Stomach (tissue), 9 donors: Measurements from ENCODE around the gene B3GNT7. TPM values are rescaled to one million over a fixed set of nuclear protein-coding genes. Genes with fewer than 3 reads are reported as not detected.
A peak's percentile ranks its signal among the peaks of the same experiment; 100 is the strongest.
"Not testable (repeated sequence)": the region's sequence is repeated elsewhere in the genome, so short reads cannot be mapped to it uniquely, and the experiment has no call there.

Experiments used
- DNase-seq, 2 donors: peaks; one replicate each; pipeline versions ENCODE4 v3.0.0 to v3.0.0-alpha.2; 2013 to 2019
- H3K27ac ChIP-seq, 5 donors: fragments of 200-600 bp in 4 of 5; sonication (generic) in 4 of 5; one replicate each; pipeline ENCODE4 v1.5.1; 2013 to 2019; ENCODE audit warnings: mild to moderate bottlenecking in 1 of 5, moderate library complexity in 1 of 5
- H3K27me3 ChIP-seq, 3 donors: fragments of 200-600 bp; sonication (generic); one replicate each; pipeline ENCODE4 v1.5.1; 2017 to 2019; ENCODE audit warnings: mixed run types in 1 of 3
- H3K36me3 ChIP-seq, 4 donors: fragments of 200-600 bp; sonication (generic); 1 replicate in 3 of 4; 2 replicates in 1 of 4; pipeline ENCODE4 v1.5.1; 2016 to 2019
- H3K4me1 ChIP-seq, 4 donors: fragments of 200-600 bp; sonication (generic); one replicate each; pipeline ENCODE4 v1.5.1; 2016 to 2019
- H3K4me3 ChIP-seq, 4 donors: fragments of 200-600 bp; sonication (generic) in 3 of 4; one replicate each; pipeline ENCODE4 v1.5.1; 2016 to 2019; ENCODE audit warnings: mild to moderate bottlenecking in 1 of 4
- H3K9me3 ChIP-seq, 4 donors: fragments of 200-600 bp; sonication (generic); one replicate each; pipeline ENCODE4 v1.5.1; 2016 to 2019
- CTCF ChIP-seq, 7 experiments: fragments of 450-650 bp in 4 of 7; fragments of 200-600 bp in 3 of 7; sonication (generic) in 3 of 7; IDR thresholded peaks; one replicate each; pipeline ENCODE4 v1.5.1; 2016 to 2019; ENCODE audit warnings: antibody characterized with exemption in 7 of 7, control low read depth in 2 of 7, mild to moderate bottlenecking in 1 of 7
- EP300 ChIP-seq: sonication (generic); formaldehyde crosslinking; IDR thresholded peaks from one replicate; pipeline ENCODE4 v1.6.1; 2017; ENCODE audit warnings: antibody characterized with exemption
- POLR2A ChIP-seq, 4 donors: fragments of 450-650 bp; IDR thresholded peaks; one replicate each; pipeline ENCODE4 v1.6.1; 2016; ENCODE audit warnings: antibody characterized with exemption in 4 of 4, control low read depth in 2 of 4, mild to moderate bottlenecking in 1 of 4, moderate library complexity in 1 of 4
- POLR2AphosphoS5 ChIP-seq, 3 donors: sonication (generic); formaldehyde crosslinking; IDR thresholded peaks; one replicate each; pipeline ENCODE4 v1.6.1; 2016; ENCODE audit warnings: antibody characterized with exemption in 3 of 3
- WGBS, 5 donors: extraction: QIAGEN DNeasy Blood & Tissue Kit in 3 of 5; methylation state at CpG; one replicate each; pipeline versions ENCODE4 v1.1.5 to v1.1.7; 2013 to 2018; 5-methylcytosine and 5-hydroxymethylcytosine counted together
- intact Hi-C: fragments of 100-400 bp; cut with DNase I; formaldehyde crosslinking; loops from one replicate; pipeline ENCODE4 v1.15.1; 2023; ENCODE audit warnings: low total_unique reads
- polyA plus RNA-seq, 3 donors: library from polyadenylated mRNA; stranded (reverse); fragments of 200-250 nt; gene quantifications; one replicate each; pipeline ENCODE4 v1.2.3, GENCODE V29; 2013
- total RNA-seq, 5 donors: library from RNA; depleted of rRNA; stranded (reverse); fragments of >200 nt; gene quantifications; one replicate each; pipeline versions ENCODE4 v1.1.0 to v1.2.3, GENCODE V29; 2014 to 2016
- donor health status: healthy with polysubstance abuse.
- donor health status: Bipolar disorder and iron deficiency.
- donor health status: healthy.

The B3GNT7 gene
- total and polyA plus RNA-seq, 8 donors = 1.9 to 156 (median 16.3) TPM

- H3K9me3 ChIP-seq = no peaks in the 10 kb centered on the region
- peak overlapping the region in 4 of 5 donors; percentile 34 to 63 (median 46) for H3K27ac ChIP-seq
Observed at GRCh38 chr2:231399046-231399852, 3.7 kb downstream of the B3GNT7 start.

GRCh38 chr2:231399853-231400680 is 4.6 kb downstream of the B3GNT7 start:
- Histone ChIP-seq H3K4me1 (peaks cover 27 to 53% (median 38%) of the 10 kb centered on the region in 4 donors), H3K9me3 (no peaks in the 10 kb centered on the region), H3K27ac (peak overlapping the region in 4 of 5 donors; percentile 34 to 63 (median 49)), H3K36me3 (peaks cover 0 to 21% (median 15%) of the 10 kb centered on the region in 4 donors), H3K27me3 (peaks cover 0 to 17% (median 15%) of the 10 kb centered on the region in 3 donors), H3K4me3 (peak overlapping the region in 1 of 4 donors; percentile 1)
- TF ChIP-seq POLR2A (IDR thresholded peaks at IDR 0.05) = no peak
- peak in 2 of 7 experiments; percentile 5 to 8 for TF ChIP-seq CTCF (IDR thresholded peaks at IDR 0.05)
- DNase-seq = peak; percentile 60 to 64
- 30 to 40% (median 38%) methylated on average over 9 to 12 of the region's 12 CpGs for WGBS, 5 donors
- intact Hi-C loops = loop anchor here (5.0 kb wide), 1 partner anchor 103 kb away; no protein-coding TSS in a partner anchor

More at GRCh38 chr2:231399046-231399852, 3.7 kb downstream of the B3GNT7 start:
- 76 to 90% (median 86%) methylated on average over 13 to 23 of the region's 23 CpGs for WGBS, 5 donors
- DNase-seq = peak in 1 of 2 donors; percentile 56
- Histone ChIP-seq H3K4me3 (peak overlapping the region in 1 of 4 donors; percentile 1), H3K4me1 (peaks cover 31 to 61% (median 41%) of the 10 kb centered on the region in 4 donors), H3K36me3 (peaks cover 0 to 21% (median 15%) of the 10 kb centered on the region in 4 donors), H3K27me3 (peaks cover 0 to 25% (median 19%) of the 10 kb centered on the region in 3 donors)
- intact Hi-C loops = loop anchor here (5.0 kb wide), 1 partner anchor 102 kb away; no protein-coding TSS in a partner anchor
- TF ChIP-seq POLR2A (IDR thresholded peaks at IDR 0.05) (no peak), EP300 (no peak), POLR2AphosphoS5 (IDR thresholded peaks at IDR 0.05) (no peak), CTCF (IDR thresholded peaks at IDR 0.05) (no peak)

DNA sequence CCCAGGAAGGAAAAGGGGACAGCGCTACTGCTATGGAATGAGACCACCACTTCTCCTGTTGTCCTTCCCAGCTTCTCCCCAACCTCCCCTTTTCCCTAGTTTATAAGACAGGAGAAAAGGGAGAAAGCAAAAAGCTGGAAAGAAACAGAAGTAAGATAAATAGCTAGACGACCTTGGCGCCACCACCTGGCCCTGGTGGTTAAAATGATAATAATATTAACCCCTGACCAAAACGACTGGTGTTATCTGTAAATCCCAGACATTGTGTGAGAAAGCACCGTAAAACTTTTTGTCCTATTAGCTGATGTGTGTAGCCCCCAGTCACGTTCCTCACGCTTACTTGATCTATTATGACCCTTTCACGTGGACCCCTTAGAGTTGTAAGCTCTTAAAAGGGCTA is 5.2 kb downstream of the B3GNT7 start:
- DNase-seq, H3K4me3 ChIP-seq, H3K9me3 ChIP-seq, intact Hi-C loops: not testable (repeated sequence)
- peak overlapping the region in 4 of 5 donors; percentile 34 to 63 (median 49) for H3K27ac ChIP-seq
- peaks cover 0 to 11% (median 9%) of the 10 kb centered on the region in 3 donors for H3K27me3 ChIP-seq
- peaks cover 0 to 21% (median 15%) of the 10 kb centered on the region in 4 donors for H3K36me3 ChIP-seq
- TF ChIP-seq CTCF (IDR thresholded peaks at IDR 0.05) = peak in 1 of 7 experiments; percentile 3
- WGBS, 5 donors = 35 to 43% (median 41%) methylated on average over 8 of the region's 8 CpGs
- H3K4me1 ChIP-seq = peaks cover 22 to 53% (median 35%) of the 10 kb centered on the region in 4 donors

- 89 to 93% (median 91%) methylated on average over 23 of the region's 23 CpGs for WGBS, 5 donors
Observed at GRCh38 chr2:231401101-231401500, 5.6 kb downstream of the B3GNT7 start.

GRCh38 chr2:231403421-231404182 is 8.1 kb downstream of the B3GNT7 start:
- intact Hi-C loops, H3K27ac ChIP-seq, DNase-seq, H3K36me3 ChIP-seq, H3K4me3 ChIP-seq, H3K9me3 ChIP-seq, H3K27me3 ChIP-seq: not testable (repeated sequence)
- peaks cover 19 to 40% (median 28%) of the 10 kb centered on the region in 4 donors for H3K4me1 ChIP-seq
- 35 to 65% (median 49%) methylated on average over 14 of the region's 14 CpGs for WGBS, 5 donors

More at GRCh38 chr2:231401101-231401500, 5.6 kb downstream of the B3GNT7 start:
- H3K4me1 ChIP-seq = peaks cover 19 to 53% (median 35%) of the 10 kb centered on the region in 4 donors
- H3K9me3 ChIP-seq, intact Hi-C loops, H3K27ac ChIP-seq, H3K27me3 ChIP-seq, H3K4me3 ChIP-seq: not testable (repeated sequence)
- DNase-seq = peak in 1 of 2 donors; percentile 14
- peaks cover 0 to 21% (median 15%) of the 10 kb centered on the region in 4 donors for H3K36me3 ChIP-seq

GRCh38 chr2:231404183-231404578 is 8.7 kb downstream of the B3GNT7 start:
- intact Hi-C loops, H3K27ac ChIP-seq, H3K9me3 ChIP-seq, DNase-seq, H3K4me3 ChIP-seq, H3K27me3 ChIP-seq, H3K36me3 ChIP-seq: not testable (repeated sequence)
- 89 to 95% (median 92%) methylated on average over 16 of the region's 16 CpGs for WGBS, 5 donors
- peaks cover 16 to 35% (median 23%) of the 10 kb centered on the region in 4 donors for H3K4me1 ChIP-seq
